Measurements from ENCODE around the gene TARBP1.

DNA sequence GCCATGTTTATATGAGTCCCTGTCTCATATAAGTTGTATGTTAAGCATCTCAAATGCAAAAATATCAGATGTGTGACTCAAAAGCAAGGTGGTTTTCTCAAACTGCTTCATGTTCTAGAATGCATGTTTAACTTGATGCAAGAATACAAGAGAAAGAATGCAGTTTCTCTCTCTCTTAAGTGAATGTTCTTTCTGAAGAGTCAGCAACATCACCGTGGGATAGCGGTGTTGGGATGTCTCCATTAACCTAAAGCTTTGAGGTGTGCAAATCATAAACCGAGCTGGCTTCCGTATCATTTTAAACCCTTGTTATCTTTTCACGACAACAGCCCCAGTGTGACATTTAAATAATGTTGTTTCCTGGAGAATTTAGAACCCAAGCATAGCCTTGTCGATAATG, 48.4 kb upstream of the TARBP1 start:
- TF ChIP-seq EP300 (IDR thresholded peaks at IDR 0.05) (no peak), CTCF (IDR thresholded peaks at IDR 0.05) (no peak)

Data from ovary (tissue), 3 donors.